Measurements from ENCODE around the gene SPATS1.

DNA sequence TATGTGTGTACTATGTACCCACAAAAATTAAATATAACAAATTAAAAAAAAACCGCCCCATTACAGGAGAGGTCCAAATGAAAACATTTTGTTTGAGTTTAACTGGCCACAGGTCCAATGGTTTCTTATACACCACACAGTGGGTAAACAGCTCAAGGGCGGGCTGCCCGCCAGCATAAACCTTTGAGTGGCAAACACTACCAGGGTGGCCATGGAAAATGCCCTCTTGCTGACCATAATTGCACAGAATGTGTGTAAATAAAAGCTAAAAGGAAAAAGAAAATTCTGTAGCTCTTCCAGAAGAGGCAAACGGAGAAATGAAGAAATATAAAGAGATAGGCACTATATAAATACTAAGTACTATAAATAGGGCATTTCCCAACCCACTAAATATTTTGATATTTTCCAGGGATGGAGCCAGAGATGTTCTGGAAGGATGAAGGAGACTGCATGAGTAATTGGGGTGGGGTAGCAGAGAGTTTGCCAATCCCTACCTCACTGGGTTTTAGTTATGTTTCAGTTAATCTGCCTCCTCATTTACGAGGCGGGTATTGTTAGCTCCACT is 44.0 kb downstream of the SPATS1 start:
- TF ChIP-seq POLR2AphosphoS5 (IDR thresholded peaks at IDR 0.05) (peak in 1 of 2 donors; percentile 56), EP300 (IDR thresholded peaks at IDR 0.05) (no peak), POLR2A (IDR thresholded peaks at IDR 0.05; ENCODE audit: low read depth) (no peak)
- TF ChIP-seq, protein P1, sequence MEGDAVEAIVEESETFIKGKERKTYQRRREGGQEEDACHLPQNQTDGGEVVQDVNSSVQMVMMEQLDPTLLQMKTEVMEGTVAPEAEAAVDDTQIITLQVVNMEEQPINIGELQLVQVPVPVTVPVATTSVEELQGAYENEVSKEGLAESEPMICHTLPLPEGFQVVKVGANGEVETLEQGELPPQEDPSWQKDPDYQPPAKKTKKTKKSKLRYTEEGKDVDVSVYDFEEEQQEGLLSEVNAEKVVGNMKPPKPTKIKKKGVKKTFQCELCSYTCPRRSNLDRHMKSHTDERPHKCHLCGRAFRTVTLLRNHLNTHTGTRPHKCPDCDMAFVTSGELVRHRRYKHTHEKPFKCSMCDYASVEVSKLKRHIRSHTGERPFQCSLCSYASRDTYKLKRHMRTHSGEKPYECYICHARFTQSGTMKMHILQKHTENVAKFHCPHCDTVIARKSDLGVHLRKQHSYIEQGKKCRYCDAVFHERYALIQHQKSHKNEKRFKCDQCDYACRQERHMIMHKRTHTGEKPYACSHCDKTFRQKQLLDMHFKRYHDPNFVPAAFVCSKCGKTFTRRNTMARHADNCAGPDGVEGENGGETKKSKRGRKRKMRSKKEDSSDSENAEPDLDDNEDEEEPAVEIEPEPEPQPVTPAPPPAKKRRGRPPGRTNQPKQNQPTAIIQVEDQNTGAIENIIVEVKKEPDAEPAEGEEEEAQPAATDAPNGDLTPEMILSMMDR (IDR thresholded peaks at IDR 0.05), result no peak
